ENCODE measurements around the gene KCNG4.

DNA sequence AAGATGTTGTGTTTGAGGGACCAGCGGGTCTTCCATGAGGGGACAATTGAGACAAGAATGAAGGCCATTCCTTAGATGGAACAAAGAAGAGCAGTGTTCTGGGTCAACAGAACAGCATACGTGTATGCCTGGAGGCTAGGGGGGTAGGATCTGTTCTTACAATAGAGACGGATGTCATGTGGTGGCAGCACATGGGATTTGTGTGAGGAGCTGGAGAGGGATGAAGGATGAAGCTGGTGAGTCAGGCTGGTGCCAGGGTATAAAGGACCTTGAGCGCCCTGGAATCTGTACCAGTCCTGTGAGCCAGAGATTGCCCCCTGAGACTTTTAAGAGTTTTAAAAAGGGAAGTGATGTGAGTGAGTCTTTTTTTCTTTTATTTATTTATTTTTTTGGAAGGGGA lies 32.1 kb upstream of the KCNG4 start:
- TF ChIP-seq, protein P1, sequence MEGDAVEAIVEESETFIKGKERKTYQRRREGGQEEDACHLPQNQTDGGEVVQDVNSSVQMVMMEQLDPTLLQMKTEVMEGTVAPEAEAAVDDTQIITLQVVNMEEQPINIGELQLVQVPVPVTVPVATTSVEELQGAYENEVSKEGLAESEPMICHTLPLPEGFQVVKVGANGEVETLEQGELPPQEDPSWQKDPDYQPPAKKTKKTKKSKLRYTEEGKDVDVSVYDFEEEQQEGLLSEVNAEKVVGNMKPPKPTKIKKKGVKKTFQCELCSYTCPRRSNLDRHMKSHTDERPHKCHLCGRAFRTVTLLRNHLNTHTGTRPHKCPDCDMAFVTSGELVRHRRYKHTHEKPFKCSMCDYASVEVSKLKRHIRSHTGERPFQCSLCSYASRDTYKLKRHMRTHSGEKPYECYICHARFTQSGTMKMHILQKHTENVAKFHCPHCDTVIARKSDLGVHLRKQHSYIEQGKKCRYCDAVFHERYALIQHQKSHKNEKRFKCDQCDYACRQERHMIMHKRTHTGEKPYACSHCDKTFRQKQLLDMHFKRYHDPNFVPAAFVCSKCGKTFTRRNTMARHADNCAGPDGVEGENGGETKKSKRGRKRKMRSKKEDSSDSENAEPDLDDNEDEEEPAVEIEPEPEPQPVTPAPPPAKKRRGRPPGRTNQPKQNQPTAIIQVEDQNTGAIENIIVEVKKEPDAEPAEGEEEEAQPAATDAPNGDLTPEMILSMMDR (IDR thresholded peaks at IDR 0.05; ENCODE audit: control extremely low read depth in 1 of 3, insufficient read depth in 1 of 3, low read depth in 1 of 3, low read length in 3 of 3) = no peak
- TF ChIP-seq POLR2A (IDR thresholded peaks at IDR 0.05; ENCODE audit: control extremely low read depth in 1 of 2, low read depth in 2 of 2, low read length in 2 of 2) (no peak), CREB1 (IDR thresholded peaks at IDR 0.05) (no peak), RXRA (IDR thresholded peaks at IDR 0.05; ENCODE audit: insufficient read depth, low read depth, low read length) (no peak), BRCA1 (IDR thresholded peaks at IDR 0.05; ENCODE audit: low read depth, low read length) (no peak), JUN (IDR thresholded peaks at IDR 0.05; ENCODE audit: low read depth, low read length) (no peak), KDM5A (IDR thresholded peaks at IDR 0.05; ENCODE audit: low read length) (no peak), EP300 (IDR thresholded peaks at IDR 0.05; ENCODE audit: borderline replicate concordance in 1 of 2, low read depth in 2 of 2, low read length in 2 of 2) (no peak), SIN3A (conservative IDR thresholded peaks at IDR 0.05 in 1 of 2, IDR thresholded peaks at IDR 0.05 in 1 of 2; ENCODE audit: low read depth in 1 of 2, low read length in 2 of 2) (no peak), POLR2AphosphoS5 (IDR thresholded peaks at IDR 0.05; ENCODE audit: low read depth, low read length) (no peak), MAFK (IDR thresholded peaks at IDR 0.05; ENCODE audit: low read depth, low read length) (no peak), TCF12 (IDR thresholded peaks at IDR 0.05; ENCODE audit: low read depth, low read length) (no peak)

Data from H1 (cell line).